Measurements from ENCODE around the gene SYT17. TPM values are rescaled to one million over a fixed set of nuclear protein-coding genes. Genes with fewer than 3 reads are reported as not detected.

The SYT17 gene
- total RNA-seq, 1 experiment from 2014 or later: 10.3 TPM

DNA sequence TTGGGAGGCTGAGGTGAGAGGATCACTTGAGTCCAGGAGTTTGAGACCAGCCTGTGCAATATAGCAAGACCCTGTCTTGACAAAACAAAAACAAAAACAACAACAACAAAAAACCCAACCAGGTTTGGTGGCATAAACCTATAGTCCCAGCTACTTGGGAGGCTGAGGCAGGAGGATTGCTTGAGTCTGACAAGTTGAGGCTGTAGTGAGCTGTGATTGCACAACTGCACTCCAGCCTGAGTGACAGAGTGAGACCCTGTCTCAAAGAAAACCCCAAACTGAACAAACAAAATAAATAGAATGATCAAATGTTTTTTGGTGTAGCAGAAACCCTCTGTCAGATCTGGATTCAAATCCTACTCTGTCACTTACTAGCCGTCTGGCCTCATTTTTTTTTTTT, 16.0 kb upstream of the SYT17 start:
- Histone ChIP-seq H3K9ac (ENCODE audit: low read length) (no peak overlapping the region), H2AFZ (ENCODE audit: low read depth, low read length, poor library complexity, severe bottlenecking) (no peak overlapping the region), H3K9me3 (ENCODE audit: control insufficient read depth in 1 of 2, insufficient read depth in 1 of 2, low read depth in 1 of 2, low read length in 2 of 2) (no peaks in the 10 kb centered on the region), H3K79me2 (ENCODE audit: insufficient read depth, low read length) (no peaks in the 10 kb centered on the region), H3K27ac (ENCODE audit: low read depth, low read length) (no peak overlapping the region), H3K4me1 (ENCODE audit: control insufficient read depth in 1 of 2, insufficient read depth in 2 of 2, low read length in 2 of 2) (peaks cover 0 to 7% of the 10 kb centered on the region in 2 experiments; a peak in 2 of 4 replicates), H3K9me2 (ENCODE audit: insufficient read depth) (no peaks in the 10 kb centered on the region), H3K36me3 (ENCODE audit: control insufficient read depth in 1 of 2, insufficient read depth in 2 of 2, low read length in 2 of 2) (no peaks in the 10 kb centered on the region), H4K20me1 (ENCODE audit: insufficient read depth) (no peaks in the 10 kb centered on the region), H3K4me2 (ENCODE audit: low read length) (no peak overlapping the region), H3K4me3 (replicated peaks in 1 of 2; ENCODE audit: low read depth in 1 of 2, low read length in 2 of 2) (no peak overlapping the region), H3K27me3 (ENCODE audit: insufficient read depth, low read length) (no peaks in the 10 kb centered on the region)
- ChIA-PET RAD21 (ENCODE audit: low non-redundant PET in 1 of 2, low total read pairs in 2 of 2, uncharacterized antibody in 2 of 2, unreplicated experiment in 2 of 2) (no interaction called here), POLR2A (no interaction called here), CTCF (no interaction called here)
- no TSS peak for BruUV-seq (replicated peaks)
- intact Hi-C loops (cut with micrococcal nuclease): no loop called here
- DNase-seq (ENCODE audit: low read depth, low spot score): no peak
- ATAC-seq: no peak
- TF ChIP-seq, protein P1, sequence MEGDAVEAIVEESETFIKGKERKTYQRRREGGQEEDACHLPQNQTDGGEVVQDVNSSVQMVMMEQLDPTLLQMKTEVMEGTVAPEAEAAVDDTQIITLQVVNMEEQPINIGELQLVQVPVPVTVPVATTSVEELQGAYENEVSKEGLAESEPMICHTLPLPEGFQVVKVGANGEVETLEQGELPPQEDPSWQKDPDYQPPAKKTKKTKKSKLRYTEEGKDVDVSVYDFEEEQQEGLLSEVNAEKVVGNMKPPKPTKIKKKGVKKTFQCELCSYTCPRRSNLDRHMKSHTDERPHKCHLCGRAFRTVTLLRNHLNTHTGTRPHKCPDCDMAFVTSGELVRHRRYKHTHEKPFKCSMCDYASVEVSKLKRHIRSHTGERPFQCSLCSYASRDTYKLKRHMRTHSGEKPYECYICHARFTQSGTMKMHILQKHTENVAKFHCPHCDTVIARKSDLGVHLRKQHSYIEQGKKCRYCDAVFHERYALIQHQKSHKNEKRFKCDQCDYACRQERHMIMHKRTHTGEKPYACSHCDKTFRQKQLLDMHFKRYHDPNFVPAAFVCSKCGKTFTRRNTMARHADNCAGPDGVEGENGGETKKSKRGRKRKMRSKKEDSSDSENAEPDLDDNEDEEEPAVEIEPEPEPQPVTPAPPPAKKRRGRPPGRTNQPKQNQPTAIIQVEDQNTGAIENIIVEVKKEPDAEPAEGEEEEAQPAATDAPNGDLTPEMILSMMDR (IDR thresholded peaks at IDR 0.05 in 2 of 3, conservative IDR thresholded peaks at IDR 0.05 in 1 of 3; ENCODE audit: borderline replicate concordance in 1 of 3, insufficient read depth in 1 of 3, low read depth in 2 of 3, low read length in 2 of 3): no peak
- no peak for TF ChIP-seq JUND (IDR thresholded peaks at IDR 0.05)
- no peak for TF ChIP-seq ELF1 (IDR thresholded peaks at IDR 0.05; ENCODE audit: borderline replicate concordance, low read depth)
- no peak for TF ChIP-seq YY1 (IDR thresholded peaks at IDR 0.05; ENCODE audit: extremely low read depth, insufficient replicate concordance, low read depth, low read length)

DNA sequence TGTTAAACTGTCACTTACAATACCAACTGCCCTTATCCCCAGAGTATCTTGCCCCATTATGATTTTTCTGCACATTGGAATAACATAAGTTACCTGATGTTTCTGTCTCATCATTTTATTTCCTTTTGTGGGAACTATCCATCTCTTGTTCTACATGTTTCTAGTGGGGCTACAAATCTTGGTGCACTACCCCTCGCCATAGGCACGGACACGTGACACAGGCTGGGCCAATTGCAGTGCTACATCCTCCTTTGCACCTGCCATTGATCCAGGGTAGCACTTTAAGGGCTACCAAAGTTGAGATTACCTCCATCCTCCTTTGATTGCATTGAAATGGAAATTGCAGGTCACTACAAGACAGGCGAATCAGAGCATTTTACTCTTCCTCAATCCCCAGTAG, 14.2 kb upstream of the SYT17 start:
- POLR2A ChIA-PET: no interaction called here

More for the DNA sequence above, 14.2 kb upstream of the SYT17 start:
- DNase-seq (ENCODE audit: low read depth, low spot score) (peak; percentile 77), ATAC-seq (peak; percentile 92)
- Histone ChIP-seq H3K4me2 (ENCODE audit: low read length) (peak overlapping the region; percentile 28; the same call in 1 of the 2 replicates), H3K9ac (ENCODE audit: low read length) (no peak overlapping the region), H4K20me1 (ENCODE audit: insufficient read depth) (no peaks in the 10 kb centered on the region), H3K27me3 (ENCODE audit: insufficient read depth, low read length) (no peaks in the 10 kb centered on the region), H3K9me2 (ENCODE audit: insufficient read depth) (no peaks in the 10 kb centered on the region), H3K4me3 (replicated peaks in 1 of 2; ENCODE audit: low read depth in 1 of 2, low read length in 2 of 2) (no peak overlapping the region), H2AFZ (ENCODE audit: low read depth, low read length, poor library complexity, severe bottlenecking) (peak overlapping the region; percentile 81), H3K27ac (ENCODE audit: low read depth, low read length) (no peak overlapping the region), H3K79me2 (ENCODE audit: insufficient read depth, low read length) (no peaks in the 10 kb centered on the region), H3K36me3 (ENCODE audit: control insufficient read depth in 1 of 2, insufficient read depth in 2 of 2, low read length in 2 of 2) (no peaks in the 10 kb centered on the region), H3K4me1 (ENCODE audit: control insufficient read depth in 1 of 2, insufficient read depth in 2 of 2, low read length in 2 of 2) (peaks cover 0 to 7% of the 10 kb centered on the region in 2 experiments; a peak in 2 of 4 replicates), H3K9me3 (ENCODE audit: control insufficient read depth in 1 of 2, insufficient read depth in 1 of 2, low read depth in 1 of 2, low read length in 2 of 2) (no peaks in the 10 kb centered on the region)
- intact Hi-C loops (cut with micrococcal nuclease): no loop called here
- ChIA-PET CTCF (no interaction called here), RAD21 (ENCODE audit: low non-redundant PET in 1 of 2, low total read pairs in 2 of 2, uncharacterized antibody in 2 of 2, unreplicated experiment in 2 of 2) (no interaction called here)
- TF ChIP-seq SIN3A (IDR thresholded peaks at IDR 0.05; ENCODE audit: low read depth): no peak
- TF ChIP-seq YY1 (IDR thresholded peaks at IDR 0.05; ENCODE audit: extremely low read depth, insufficient replicate concordance, low read depth, low read length): peak; percentile 72
- TF ChIP-seq, protein P2, sequence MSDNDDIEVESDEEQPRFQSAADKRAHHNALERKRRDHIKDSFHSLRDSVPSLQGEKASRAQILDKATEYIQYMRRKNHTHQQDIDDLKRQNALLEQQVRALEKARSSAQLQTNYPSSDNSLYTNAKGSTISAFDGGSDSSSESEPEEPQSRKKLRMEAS (IDR thresholded peaks at IDR 0.05): peak; percentile 74
- TF ChIP-seq SRF (IDR thresholded peaks at IDR 0.05; ENCODE audit: low read depth): peak; percentile 24; the same call in 1 of the 2 replicates
- peak; percentile 98 for TF ChIP-seq CBX3 (IDR thresholded peaks at IDR 0.05; ENCODE audit: low read depth)
- TF ChIP-seq, protein P1 (IDR thresholded peaks at IDR 0.05 in 2 of 3, conservative IDR thresholded peaks at IDR 0.05 in 1 of 3; ENCODE audit: borderline replicate concordance in 1 of 3, insufficient read depth in 1 of 3, low read depth in 2 of 3, low read length in 2 of 3): no peak
- TF ChIP-seq TCF7L2 (IDR thresholded peaks at IDR 0.05; ENCODE audit: borderline replicate concordance, extremely low read depth, insufficient read depth, insufficient read length): peak; percentile 41
- no peak for TF ChIP-seq FOSL1 (IDR thresholded peaks at IDR 0.05; ENCODE audit: low read depth)
- peak; percentile 63; the same call in 1 of the 2 replicates for TF ChIP-seq SP1 (IDR thresholded peaks at IDR 0.05; ENCODE audit: low read depth)
- BruUV-seq (replicated peaks): no TSS peak
